GM10266 (cell line): Measurements from ENCODE around the gene WFDC8.

ENCODE experiments used
- DNase-seq: peaks from one replicate; pipeline ENCODE4 v3.0.0; 2012; ENCODE audit errors: extremely low spot score
- TF ChIP-seq, protein P1 (sequence below): IDR thresholded peaks from 2 replicates; pipeline ENCODE4 v1.5.1; 2012; ENCODE audit warnings: mild to moderate bottlenecking, low read depth; ENCODE audit not compliant: control insufficient read depth, insufficient read depth; ENCODE audit errors: missing control alignments

Gene WFDC8

DNA sequence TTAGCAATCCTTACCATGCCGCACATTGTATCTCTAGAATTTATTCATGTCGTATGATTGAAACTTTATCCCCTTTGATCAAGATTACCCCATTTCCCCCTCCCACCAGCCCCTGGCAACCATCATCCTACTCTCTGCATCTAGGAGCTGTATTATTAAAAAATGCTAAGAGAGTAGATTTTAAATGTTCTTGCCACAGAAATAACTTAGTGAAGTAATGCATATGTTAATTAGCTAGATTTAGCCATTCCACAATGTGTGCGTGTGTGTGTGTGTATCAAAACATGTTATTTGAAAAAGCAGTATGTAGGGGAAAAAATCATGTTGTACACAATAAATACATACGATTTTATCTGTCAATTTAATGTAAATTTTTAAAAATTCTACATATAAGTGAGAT lies 51.8 kb downstream of the WFDC8 start:
- TF ChIP-seq, protein P1, sequence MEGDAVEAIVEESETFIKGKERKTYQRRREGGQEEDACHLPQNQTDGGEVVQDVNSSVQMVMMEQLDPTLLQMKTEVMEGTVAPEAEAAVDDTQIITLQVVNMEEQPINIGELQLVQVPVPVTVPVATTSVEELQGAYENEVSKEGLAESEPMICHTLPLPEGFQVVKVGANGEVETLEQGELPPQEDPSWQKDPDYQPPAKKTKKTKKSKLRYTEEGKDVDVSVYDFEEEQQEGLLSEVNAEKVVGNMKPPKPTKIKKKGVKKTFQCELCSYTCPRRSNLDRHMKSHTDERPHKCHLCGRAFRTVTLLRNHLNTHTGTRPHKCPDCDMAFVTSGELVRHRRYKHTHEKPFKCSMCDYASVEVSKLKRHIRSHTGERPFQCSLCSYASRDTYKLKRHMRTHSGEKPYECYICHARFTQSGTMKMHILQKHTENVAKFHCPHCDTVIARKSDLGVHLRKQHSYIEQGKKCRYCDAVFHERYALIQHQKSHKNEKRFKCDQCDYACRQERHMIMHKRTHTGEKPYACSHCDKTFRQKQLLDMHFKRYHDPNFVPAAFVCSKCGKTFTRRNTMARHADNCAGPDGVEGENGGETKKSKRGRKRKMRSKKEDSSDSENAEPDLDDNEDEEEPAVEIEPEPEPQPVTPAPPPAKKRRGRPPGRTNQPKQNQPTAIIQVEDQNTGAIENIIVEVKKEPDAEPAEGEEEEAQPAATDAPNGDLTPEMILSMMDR = no peak
- no peak for DNase-seq

DNA sequence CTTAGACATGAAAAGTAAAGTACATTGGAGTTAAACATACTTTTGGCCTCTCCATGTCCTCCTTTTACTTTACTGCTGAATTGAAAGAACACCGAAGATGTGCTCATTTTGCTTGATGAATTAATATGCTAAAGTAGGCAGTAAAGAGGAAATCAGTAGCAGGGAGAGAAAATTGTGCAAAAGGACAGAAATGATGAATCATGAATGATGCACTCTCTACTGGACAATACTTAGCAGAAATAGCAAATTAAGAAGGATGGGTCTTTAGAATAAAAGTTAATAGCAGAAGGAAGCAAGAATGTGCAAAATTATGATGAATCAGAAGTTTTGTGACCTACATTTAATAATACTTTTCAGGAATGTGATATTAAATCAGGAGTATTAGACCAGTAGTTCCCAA lies 55.3 kb downstream of the WFDC8 start:
- no peak for DNase-seq
- TF ChIP-seq, protein P1 = no peak

DNA sequence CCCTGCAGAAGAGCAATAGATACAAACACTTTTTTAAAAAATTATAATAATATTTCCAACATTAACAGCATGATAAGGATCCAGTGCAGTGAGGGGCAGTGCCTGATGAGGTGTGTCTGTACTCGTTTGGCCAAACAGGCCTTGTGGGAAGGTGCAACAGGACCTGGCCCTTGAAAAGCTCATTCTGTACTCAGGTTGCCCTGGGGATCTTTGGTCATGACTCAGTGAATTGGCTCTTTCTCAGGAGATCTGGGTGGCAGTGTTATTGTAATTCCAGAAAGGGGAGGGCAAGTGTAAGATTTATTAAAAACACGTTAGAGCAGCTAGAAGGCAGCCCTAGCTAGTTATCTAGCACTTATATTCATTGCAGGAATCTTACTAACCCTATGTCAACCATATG lies 60.8 kb downstream of the WFDC8 start:
- DNase-seq = no peak

GRCh38 chr20:45515147-45515913 lies 63.8 kb downstream of the WFDC8 start, which contains the start of gene SPINT3:
Gene SPINT3 (minus strand): TSS chr20:45515622. CDS start chr20:45515608, 14 bp downstream.
- TF ChIP-seq, protein P1 = no peak
- no peak for DNase-seq

More for the DNA sequence above, 60.8 kb downstream of the WFDC8 start:
- TF ChIP-seq, protein P1 = no peak

DNA sequence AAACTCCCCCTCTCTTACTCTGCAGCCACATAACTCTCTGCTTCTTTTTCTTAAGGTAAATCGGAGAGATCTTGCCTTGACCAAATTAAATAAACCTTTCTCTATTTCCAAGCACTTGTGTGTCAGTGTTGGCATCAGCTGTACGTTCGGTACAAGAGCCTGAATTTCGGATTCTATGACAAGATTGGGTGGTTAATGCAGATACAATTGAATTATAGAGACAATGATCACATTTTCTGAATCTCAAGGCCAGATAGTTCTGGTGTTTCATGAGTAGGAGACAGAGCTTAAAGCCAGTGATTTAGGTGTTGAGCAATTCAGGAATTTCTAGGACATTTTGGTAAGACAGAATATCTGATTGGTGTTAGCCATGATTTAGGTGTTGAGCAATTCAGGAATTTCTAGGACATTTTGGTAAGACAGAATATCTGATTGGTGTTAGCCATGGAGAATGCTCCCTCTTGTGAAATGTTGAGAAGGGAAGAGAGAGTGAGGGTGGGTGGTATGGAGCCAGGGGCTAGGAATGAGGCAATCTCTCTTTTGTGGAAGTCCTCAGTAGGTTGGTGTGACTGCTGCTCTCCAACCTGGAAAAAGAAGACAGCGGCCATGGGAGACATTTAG lies 68.7 kb downstream of the WFDC8 start:
- DNase-seq = no peak
- TF ChIP-seq, protein P1 = no peak

DNA sequence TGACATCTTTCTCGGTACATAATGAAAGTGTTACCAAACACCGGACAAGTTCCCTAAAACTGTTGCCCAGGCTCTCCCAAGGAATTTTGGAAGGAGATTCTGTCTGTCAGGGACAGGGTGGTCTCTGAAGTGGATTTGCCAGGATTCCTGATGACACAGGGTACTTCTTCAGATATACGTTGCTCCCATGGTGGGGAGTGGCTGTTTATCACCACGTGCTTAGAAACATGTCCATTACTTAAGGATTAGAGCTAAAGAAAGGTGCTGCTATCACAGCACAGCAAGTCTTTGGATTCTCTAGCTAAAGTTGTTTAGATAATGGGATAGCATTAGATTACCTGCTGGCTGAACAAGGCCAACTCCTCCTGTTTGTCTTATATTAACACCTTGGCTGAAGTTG lies 70.0 kb downstream of the WFDC8 start:
- TF ChIP-seq, protein P1 = no peak
- no peak for DNase-seq
